CD4-positive, alpha-beta T cell treated with Interferon alpha-2 for 1 hour (primary cell): ENCODE data around the gene GJA1.

Experiments used
- DNase-seq, 2 donors: peaks; one replicate each; pipeline ENCODE4 v3.0.0-alpha.2; 2020 to 2022

Gene GJA1

DNA sequence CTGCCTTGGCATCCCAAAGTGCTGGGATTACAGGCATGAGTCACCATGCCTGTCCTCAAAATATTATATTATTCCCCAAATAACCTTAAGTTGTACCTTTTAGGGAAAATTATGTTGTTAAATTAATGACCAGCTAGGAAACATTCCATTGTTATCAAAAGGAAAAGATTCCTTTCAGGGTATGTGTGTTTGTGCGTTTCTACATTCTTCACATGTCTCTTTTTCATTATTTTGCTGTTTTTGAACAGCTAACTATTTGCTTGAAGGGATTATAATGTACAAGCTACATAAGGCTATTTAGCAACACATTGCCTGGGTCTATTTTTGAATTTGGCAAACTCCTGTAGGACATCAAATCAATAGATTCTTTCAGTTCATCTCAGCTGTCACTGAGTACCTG is 57.1 kb downstream of the GJA1 start:
- DNase-seq, result no peak

DNA sequence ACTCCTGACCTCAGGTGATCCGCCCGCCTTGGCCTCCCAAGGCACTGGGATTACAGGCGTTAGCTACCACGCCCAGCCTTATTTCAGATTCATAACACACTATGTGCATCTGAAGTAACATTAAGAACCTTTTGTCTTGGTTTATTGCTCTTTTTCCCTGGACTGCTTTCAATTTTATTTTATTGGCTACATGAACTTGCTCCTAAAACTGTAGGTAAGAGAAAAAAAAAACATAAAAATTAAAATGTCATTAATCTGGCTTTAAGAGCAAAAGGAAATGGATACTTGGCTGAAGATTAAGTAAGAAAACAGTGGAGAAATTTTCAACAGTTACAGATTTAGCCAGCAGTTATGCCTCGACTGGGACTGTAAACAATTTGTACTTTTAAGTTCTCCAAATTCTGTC is 62.5 kb downstream of the GJA1 start:
- DNase-seq, result no peak

DNA sequence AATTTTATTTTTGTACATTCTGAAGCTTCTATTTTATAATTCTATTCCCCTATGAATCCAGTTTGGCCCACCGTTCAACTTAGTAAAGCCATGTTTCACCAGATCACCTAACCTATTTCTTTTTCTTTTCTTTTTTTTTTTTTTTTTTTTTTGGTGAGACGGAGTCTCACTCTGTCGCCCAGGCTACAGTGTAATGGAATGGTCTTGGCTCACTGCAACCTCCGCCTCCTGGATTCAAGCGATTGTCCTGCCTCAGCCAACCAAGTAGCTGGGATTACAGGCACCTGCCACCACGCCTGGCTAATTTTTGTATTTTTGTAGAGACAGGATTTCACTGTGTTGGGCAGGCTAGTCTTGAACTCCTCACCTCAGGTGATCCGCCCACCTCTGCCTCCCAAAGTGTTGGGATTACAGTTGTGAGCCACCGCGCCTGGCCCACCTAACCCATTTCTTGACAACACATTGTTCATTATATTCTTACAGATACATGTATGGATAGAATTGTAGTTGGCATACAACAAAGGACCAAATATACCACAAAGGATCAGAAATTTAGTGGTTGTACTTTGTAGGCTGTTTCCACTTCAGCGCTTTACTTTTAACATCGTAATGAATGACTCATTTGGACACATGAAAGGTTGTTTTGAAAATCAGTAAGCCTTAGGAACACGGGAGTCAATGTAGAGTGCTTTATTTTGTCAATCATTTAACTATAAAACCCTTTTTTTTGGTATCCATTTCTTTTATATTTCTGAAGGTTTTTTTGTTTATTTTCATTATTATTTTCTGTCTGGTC is 63.2 kb downstream of the GJA1 start:
- no peak for DNase-seq
